OCI-LY3 (cell line): ENCODE measurements around the gene LILRB3.
"Not testable (repeated sequence)": the region's sequence is repeated elsewhere in the genome, so short reads cannot be mapped to it uniquely, and the experiment has no call there.

Source experiments
- CTCF ChIP-seq: fragments of 200-600, 300-600 bp; sonication (generic); IDR thresholded peaks from 2 replicates; pipeline ENCODE4 v1.5.1; 2014; ENCODE audit warnings: antibody characterized with exemption, low read length, low read depth
- EZH2phosphoT487 ChIP-seq: fragments of 200-600 bp; shearing (Covaris generic); IDR thresholded peaks from 2 replicates; pipeline ENCODE4 v1.6.1; 2018; ENCODE audit warnings: antibody characterized with exemption, mixed run types, low read depth

- not testable (repeated sequence) for TF ChIP-seq CTCF, EZH2phosphoT487
These were observed 48.8 kb upstream of the LILRB3 start for GRCh38 chr19:54271587-54271986.
